DND-41 (cell line): ENCODE measurements around the gene KRT77.

Experiments used
- ATAC-seq: fragments of 200-7000 bp; cut with Tn5 transposase; 3 replicates; pipeline ENCODE4 v1.9.1; 2021; ENCODE audit warnings: low read depth; ENCODE audit not compliant: insufficient read depth
- DNase-seq: peaks from one replicate; pipeline ENCODE4 v3.0.0-alpha.2; 2020
- H2AFZ ChIP-seq: 2 replicates; pipeline ENCODE4 v1.6.0; 2012; ENCODE audit warnings: low read depth, low read length
- H3K27ac ChIP-seq: 2 replicates; pipeline ENCODE4 v1.5.1; 2012; ENCODE audit warnings: low read length, inconsistent platforms
- H3K27me3 ChIP-seq: fragments of 200-600 bp; sonication (generic); 2 replicates; pipeline ENCODE4 v1.6.0; 2012; ENCODE audit warnings: low read length, mild to moderate bottlenecking, inconsistent platforms; ENCODE audit not compliant: insufficient read depth, poor library complexity
- H3K36me3 ChIP-seq: 2 replicates; pipeline ENCODE4 v1.5.1; 2012; ENCODE audit warnings: low read length, inconsistent platforms; ENCODE audit not compliant: insufficient read depth
- H3K4me1 ChIP-seq: 2 replicates; pipeline ENCODE4 v1.5.1; 2012; ENCODE audit warnings: mild to moderate bottlenecking, low read length; ENCODE audit not compliant: insufficient read depth
- H3K4me2 ChIP-seq: 2 replicates; pipeline ENCODE4 v1.6.0; 2012; ENCODE audit warnings: mild to moderate bottlenecking, moderate library complexity, low read length, inconsistent platforms; ENCODE audit not compliant: insufficient read depth
- H3K4me3 ChIP-seq, 2 experiments: fragments of 200-600 bp in 1 of 2; shearing (Covaris generic) in 1 of 2; 2 replicates each; pipeline ENCODE4 v1.5.1; 2012 to 2016; ENCODE audit warnings: inconsistent platforms in 2 of 2, low read length in 2 of 2, mild to moderate bottlenecking in 2 of 2, low read depth in 1 of 2, moderate library complexity in 1 of 2
- H3K79me2 ChIP-seq: 2 replicates; pipeline ENCODE4 v1.6.0; 2012; ENCODE audit warnings: low read length, inconsistent platforms; ENCODE audit not compliant: insufficient read depth
- H3K9ac ChIP-seq: 2 replicates; pipeline ENCODE4 v1.6.0; 2012; ENCODE audit warnings: low read depth, mild to moderate bottlenecking, inconsistent platforms, low read length, moderate library complexity
- H3K9me3 ChIP-seq: 2 replicates; pipeline ENCODE4 v1.5.1; 2012; ENCODE audit warnings: low read length, moderate library complexity, mild to moderate bottlenecking, inconsistent platforms; ENCODE audit not compliant: insufficient read depth, severe bottlenecking
- H4K20me1 ChIP-seq: 2 replicates; pipeline ENCODE4 v1.6.0; 2012; ENCODE audit warnings: low read length; ENCODE audit not compliant: insufficient read depth
- EZH2 ChIP-seq: IDR thresholded peaks from 3 replicates; pipeline ENCODE4 v1.6.1; 2012; ENCODE audit warnings: borderline replicate concordance, low read depth, mild to moderate bottlenecking, moderate library complexity, low read length, inconsistent platforms; ENCODE audit not compliant: severe bottlenecking
- TF ChIP-seq, protein P1 (sequence below): IDR thresholded peaks from 2 replicates; pipeline ENCODE4 v1.5.1; 2012; ENCODE audit warnings: borderline replicate concordance, low read length, moderate library complexity, mild to moderate bottlenecking; ENCODE audit not compliant: poor library complexity, severe bottlenecking; ENCODE audit errors: extremely low read depth

KRT77 gene

GRCh38 chr12:52683575-52684300, 19.6 kb downstream of the KRT77 start:
- peaks cover 2% of the 10 kb centered on the region for H3K27me3 ChIP-seq

GRCh38 chr12:52682938-52683574, 20.3 kb downstream of the KRT77 start:
- Histone ChIP-seq H3K4me1 (no peaks in the 10 kb centered on the region), H3K9ac (no peak overlapping the region), H3K9me3 (no peaks in the 10 kb centered on the region), H4K20me1 (no peaks in the 10 kb centered on the region; the same call in 1 of the 2 replicates), H3K36me3 (no peaks in the 10 kb centered on the region), H3K79me2 (no peaks in the 10 kb centered on the region), H3K27ac (no peak overlapping the region), H2AFZ (no peak overlapping the region), H3K4me2 (no peak overlapping the region), H3K27me3 (peaks cover 2% of the 10 kb centered on the region), H3K4me3 (no peak overlapping the region)
- DNase-seq (no peak), ATAC-seq (no peak)
- TF ChIP-seq EZH2 = no peak
- TF ChIP-seq, protein P1, sequence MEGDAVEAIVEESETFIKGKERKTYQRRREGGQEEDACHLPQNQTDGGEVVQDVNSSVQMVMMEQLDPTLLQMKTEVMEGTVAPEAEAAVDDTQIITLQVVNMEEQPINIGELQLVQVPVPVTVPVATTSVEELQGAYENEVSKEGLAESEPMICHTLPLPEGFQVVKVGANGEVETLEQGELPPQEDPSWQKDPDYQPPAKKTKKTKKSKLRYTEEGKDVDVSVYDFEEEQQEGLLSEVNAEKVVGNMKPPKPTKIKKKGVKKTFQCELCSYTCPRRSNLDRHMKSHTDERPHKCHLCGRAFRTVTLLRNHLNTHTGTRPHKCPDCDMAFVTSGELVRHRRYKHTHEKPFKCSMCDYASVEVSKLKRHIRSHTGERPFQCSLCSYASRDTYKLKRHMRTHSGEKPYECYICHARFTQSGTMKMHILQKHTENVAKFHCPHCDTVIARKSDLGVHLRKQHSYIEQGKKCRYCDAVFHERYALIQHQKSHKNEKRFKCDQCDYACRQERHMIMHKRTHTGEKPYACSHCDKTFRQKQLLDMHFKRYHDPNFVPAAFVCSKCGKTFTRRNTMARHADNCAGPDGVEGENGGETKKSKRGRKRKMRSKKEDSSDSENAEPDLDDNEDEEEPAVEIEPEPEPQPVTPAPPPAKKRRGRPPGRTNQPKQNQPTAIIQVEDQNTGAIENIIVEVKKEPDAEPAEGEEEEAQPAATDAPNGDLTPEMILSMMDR = no peak

More at GRCh38 chr12:52683575-52684300, 19.6 kb downstream of the KRT77 start:
- Histone ChIP-seq H3K27ac (no peak overlapping the region), H4K20me1 (no peaks in the 10 kb centered on the region; the same call in 1 of the 2 replicates), H3K4me3 (no peak overlapping the region), H3K79me2 (no peaks in the 10 kb centered on the region), H3K4me1 (no peaks in the 10 kb centered on the region), H3K36me3 (no peaks in the 10 kb centered on the region), H2AFZ (no peak overlapping the region), H3K9me3 (no peaks in the 10 kb centered on the region), H3K9ac (no peak overlapping the region), H3K4me2 (no peak overlapping the region)
- no peak for DNase-seq
- TF ChIP-seq, protein P1 = no peak
- no peak for TF ChIP-seq EZH2
- no peak for ATAC-seq

DNA sequence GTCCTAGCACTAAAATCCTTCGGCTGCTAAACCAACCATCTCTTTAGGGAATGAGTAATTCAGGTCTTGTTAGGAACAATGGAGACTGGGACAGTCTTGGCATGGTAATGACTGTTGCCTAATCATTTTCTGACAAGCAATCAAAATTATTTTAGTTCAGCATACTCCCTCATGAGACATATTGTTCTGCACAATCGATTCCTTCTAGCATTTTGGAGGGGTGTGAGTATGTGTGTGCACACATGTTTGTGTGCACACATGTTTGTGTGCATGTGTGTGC, 21.0 kb downstream of the KRT77 start:
- Histone ChIP-seq H3K9ac (no peak overlapping the region), H3K27ac (no peak overlapping the region), H3K4me1 (no peaks in the 10 kb centered on the region), H3K79me2 (no peaks in the 10 kb centered on the region), H3K36me3 (no peaks in the 10 kb centered on the region), H3K4me3 (no peak overlapping the region), H2AFZ (no peak overlapping the region), H4K20me1 (no peaks in the 10 kb centered on the region; the same call in 1 of the 2 replicates), H3K9me3 (no peaks in the 10 kb centered on the region), H3K27me3 (peaks cover 2% of the 10 kb centered on the region), H3K4me2 (no peak overlapping the region)
- no peak for DNase-seq
- TF ChIP-seq, protein P1 = no peak
- TF ChIP-seq EZH2 = no peak
- no peak for ATAC-seq
